Ishikawa (cell line): ENCODE data around the gene CEP85.

Experiments used
- CEBPB ChIP-seq: IDR thresholded peaks from 2 replicates; pipeline ENCODE4 v1.6.1; 2012
- CREB1 ChIP-seq: IDR thresholded peaks from 2 replicates; pipeline ENCODE4 v1.6.1; 2012; ENCODE audit warnings: low read depth
- EGR1 ChIP-seq: IDR thresholded peaks from 2 replicates; pipeline ENCODE4 v1.6.1; 2012
- EP300 ChIP-seq: IDR thresholded peaks from 2 replicates; pipeline ENCODE4 v1.6.1; 2012; ENCODE audit warnings: borderline replicate concordance
- FOXM1 ChIP-seq: IDR thresholded peaks from 2 replicates; pipeline ENCODE4 v1.6.1; 2012; ENCODE audit warnings: low read depth, borderline replicate concordance
- NFIC ChIP-seq: IDR thresholded peaks from 2 replicates; pipeline ENCODE4 v1.6.1; 2012
- RAD21 ChIP-seq: IDR thresholded peaks from 2 replicates; pipeline ENCODE4 v1.6.1; 2012; ENCODE audit warnings: low read depth
- TAF1 ChIP-seq: IDR thresholded peaks from 2 replicates; pipeline ENCODE4 v1.6.1; 2012; ENCODE audit warnings: low read depth, mild to moderate bottlenecking
- TCF12 ChIP-seq: IDR thresholded peaks from 2 replicates; pipeline ENCODE4 v1.6.1; 2012; ENCODE audit warnings: low read depth
- TEAD4 ChIP-seq: IDR thresholded peaks from 2 replicates; pipeline ENCODE4 v1.6.1; 2012
- YY1 ChIP-seq: IDR thresholded peaks from 2 replicates; pipeline ENCODE4 v1.6.1; 2012; ENCODE audit warnings: low read depth
- ZBTB7A ChIP-seq: IDR thresholded peaks from 2 replicates; pipeline ENCODE4 v1.6.1; 2012; ENCODE audit warnings: low read depth
- TF ChIP-seq, protein P1 (sequence below): IDR thresholded peaks from 2 replicates; pipeline ENCODE4 v1.6.1; 2012; ENCODE audit warnings: low read depth, mild to moderate bottlenecking
- TF ChIP-seq, protein P2 (sequence below): IDR thresholded peaks from 2 replicates; pipeline ENCODE4 v1.6.1; 2012
- TF ChIP-seq, protein P3 (sequence below): IDR thresholded peaks from 2 replicates; pipeline ENCODE4 v1.6.1; 2012

The CEP85 gene

DNA sequence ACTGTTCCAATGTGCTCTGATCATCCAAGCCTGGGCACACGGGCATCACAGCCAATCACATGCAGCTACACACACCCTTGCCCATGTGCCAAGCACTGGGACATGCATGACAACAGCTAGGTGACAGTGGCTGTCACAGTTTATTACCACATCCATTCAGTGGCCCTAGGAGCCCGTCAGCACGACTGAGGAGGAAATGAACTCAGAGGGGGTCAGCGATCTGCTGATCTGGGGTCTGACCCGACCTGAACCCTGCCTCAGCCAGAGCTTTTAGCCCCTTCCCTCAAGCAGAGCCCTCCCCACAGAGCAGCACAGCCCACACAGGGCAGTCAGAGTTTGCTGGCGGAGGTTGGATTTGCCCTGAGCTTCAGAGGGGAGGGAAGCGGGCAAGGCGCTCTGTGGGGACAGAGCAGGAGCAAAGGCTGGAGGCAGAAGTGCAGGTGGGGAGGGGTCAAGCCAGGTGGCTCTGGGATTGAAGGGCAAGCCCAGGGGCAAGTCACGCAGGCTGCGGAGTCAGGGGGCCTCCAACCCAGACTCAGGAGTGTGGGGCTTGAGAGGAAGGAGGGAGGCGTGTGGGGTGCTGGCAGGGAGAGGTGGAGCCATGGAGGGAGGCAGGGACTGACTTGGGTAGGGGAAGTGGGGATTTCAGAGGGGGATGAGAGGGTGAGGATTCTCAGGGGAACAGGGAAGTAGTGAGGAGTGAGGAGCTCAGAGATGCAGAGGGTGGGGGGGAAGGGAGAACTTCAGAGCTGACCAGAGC is 56.3 kb downstream of the CEP85 start:
- no peak for TF ChIP-seq FOXM1
- TF ChIP-seq, protein P1, sequence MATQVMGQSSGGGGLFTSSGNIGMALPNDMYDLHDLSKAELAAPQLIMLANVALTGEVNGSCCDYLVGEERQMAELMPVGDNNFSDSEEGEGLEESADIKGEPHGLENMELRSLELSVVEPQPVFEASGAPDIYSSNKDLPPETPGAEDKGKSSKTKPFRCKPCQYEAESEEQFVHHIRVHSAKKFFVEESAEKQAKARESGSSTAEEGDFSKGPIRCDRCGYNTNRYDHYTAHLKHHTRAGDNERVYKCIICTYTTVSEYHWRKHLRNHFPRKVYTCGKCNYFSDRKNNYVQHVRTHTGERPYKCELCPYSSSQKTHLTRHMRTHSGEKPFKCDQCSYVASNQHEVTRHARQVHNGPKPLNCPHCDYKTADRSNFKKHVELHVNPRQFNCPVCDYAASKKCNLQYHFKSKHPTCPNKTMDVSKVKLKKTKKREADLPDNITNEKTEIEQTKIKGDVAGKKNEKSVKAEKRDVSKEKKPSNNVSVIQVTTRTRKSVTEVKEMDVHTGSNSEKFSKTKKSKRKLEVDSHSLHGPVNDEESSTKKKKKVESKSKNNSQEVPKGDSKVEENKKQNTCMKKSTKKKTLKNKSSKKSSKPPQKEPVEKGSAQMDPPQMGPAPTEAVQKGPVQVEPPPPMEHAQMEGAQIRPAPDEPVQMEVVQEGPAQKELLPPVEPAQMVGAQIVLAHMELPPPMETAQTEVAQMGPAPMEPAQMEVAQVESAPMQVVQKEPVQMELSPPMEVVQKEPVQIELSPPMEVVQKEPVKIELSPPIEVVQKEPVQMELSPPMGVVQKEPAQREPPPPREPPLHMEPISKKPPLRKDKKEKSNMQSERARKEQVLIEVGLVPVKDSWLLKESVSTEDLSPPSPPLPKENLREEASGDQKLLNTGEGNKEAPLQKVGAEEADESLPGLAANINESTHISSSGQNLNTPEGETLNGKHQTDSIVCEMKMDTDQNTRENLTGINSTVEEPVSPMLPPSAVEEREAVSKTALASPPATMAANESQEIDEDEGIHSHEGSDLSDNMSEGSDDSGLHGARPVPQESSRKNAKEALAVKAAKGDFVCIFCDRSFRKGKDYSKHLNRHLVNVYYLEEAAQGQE: no peak
- TF ChIP-seq TAF1: no peak
- TF ChIP-seq TEAD4: no peak
- no peak for TF ChIP-seq NFIC
- TF ChIP-seq, protein P2, sequence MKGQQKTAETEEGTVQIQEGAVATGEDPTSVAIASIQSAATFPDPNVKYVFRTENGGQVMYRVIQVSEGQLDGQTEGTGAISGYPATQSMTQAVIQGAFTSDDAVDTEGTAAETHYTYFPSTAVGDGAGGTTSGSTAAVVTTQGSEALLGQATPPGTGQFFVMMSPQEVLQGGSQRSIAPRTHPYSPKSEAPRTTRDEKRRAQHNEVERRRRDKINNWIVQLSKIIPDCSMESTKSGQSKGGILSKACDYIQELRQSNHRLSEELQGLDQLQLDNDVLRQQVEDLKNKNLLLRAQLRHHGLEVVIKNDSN: no peak
- TF ChIP-seq, protein P3, sequence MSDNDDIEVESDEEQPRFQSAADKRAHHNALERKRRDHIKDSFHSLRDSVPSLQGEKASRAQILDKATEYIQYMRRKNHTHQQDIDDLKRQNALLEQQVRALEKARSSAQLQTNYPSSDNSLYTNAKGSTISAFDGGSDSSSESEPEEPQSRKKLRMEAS: no peak
- TF ChIP-seq RAD21: no peak
- no peak for TF ChIP-seq CREB1
- no peak for TF ChIP-seq EP300
- TF ChIP-seq ZBTB7A: no peak
- no peak for TF ChIP-seq EGR1
- no peak for TF ChIP-seq YY1
- no peak for TF ChIP-seq CEBPB
- TF ChIP-seq TCF12: no peak

DNA sequence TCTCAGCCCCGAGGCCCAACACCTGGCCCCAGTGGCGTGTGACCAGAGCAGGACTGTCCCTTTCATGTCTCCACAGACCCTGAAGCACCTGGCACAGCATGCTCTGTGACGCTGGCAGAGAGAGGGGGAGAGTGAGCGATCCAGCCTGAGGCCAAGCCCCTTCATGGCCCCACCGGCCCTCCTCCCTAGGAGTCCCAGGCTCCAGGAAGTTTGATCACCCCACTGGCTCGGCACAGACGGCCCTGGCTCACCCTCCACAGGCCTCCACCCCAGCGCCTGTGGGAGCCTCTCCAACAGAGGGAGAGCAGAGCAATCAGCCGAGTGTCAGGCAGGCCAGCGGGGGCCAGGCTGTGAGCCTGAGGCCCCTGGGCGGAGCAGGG is 56.9 kb downstream of the CEP85 start:
- TF ChIP-seq EGR1: no peak

DNA sequence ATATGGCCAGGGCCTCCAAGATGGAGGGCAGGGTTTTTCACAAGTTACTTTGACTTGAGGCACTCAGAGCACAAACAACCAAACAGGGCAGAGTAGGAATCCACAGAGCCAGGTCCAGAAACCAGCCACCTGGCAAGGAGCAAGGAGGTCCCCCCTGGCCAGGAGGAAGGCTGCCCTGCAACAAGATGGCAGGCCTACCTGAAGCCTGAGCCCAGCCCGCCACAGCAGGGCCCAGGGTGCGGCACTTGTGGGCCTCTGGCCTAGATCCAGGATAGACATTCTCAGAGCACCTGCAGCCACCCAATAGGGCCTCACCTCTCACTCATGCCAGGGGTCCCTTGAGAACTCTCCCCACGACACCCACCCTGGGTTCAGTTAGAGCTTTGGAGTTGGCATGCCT is 57.4 kb downstream of the CEP85 start:
- TF ChIP-seq EGR1: no peak
- TF ChIP-seq, protein P2: no peak
- no peak for TF ChIP-seq ZBTB7A
- no peak for TF ChIP-seq TAF1
- TF ChIP-seq YY1: no peak
- no peak for TF ChIP-seq NFIC
- no peak for TF ChIP-seq RAD21
- no peak for TF ChIP-seq TEAD4
- TF ChIP-seq EP300: no peak
- TF ChIP-seq FOXM1: no peak
- TF ChIP-seq, protein P1: no peak
- TF ChIP-seq TCF12: no peak
- TF ChIP-seq, protein P3: no peak

DNA sequence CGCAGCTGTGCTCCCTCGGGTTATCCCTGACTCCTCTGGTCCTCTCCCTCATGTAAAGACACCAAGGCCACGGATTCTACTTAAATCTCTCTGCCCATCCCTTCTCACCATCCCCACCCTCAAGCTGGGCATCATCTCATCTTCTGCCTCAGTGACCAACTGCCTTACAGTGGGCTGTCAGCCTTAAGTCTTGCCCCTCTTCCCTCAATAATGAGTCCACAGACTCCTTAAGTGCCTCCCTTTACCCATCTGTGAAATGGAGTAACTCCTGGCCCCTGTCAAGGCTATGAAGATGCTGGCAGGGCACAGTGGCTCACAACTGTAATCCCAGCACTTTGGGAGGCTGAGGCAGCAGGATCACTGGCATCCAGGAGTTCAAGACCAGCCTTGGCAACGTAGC is 57.9 kb downstream of the CEP85 start:
- TF ChIP-seq, protein P1: no peak
- TF ChIP-seq, protein P3: no peak
- TF ChIP-seq, protein P2: no peak
- TF ChIP-seq YY1 (no peak), EP300 (no peak), ZBTB7A (no peak), TAF1 (no peak), FOXM1 (no peak), TCF12 (no peak), TEAD4 (no peak)
